ENCODE data around the gene FMN1. TPM values are rescaled to one million over a fixed set of nuclear protein-coding genes. Genes with fewer than 3 reads are reported as not detected.
"Not testable (repeated sequence)": the region's sequence is repeated elsewhere in the genome, so short reads cannot be mapped to it uniquely, and the experiment has no call there.

FMN1 gene
- total RNA-seq, 1 donor from 2014 or later, result 5.3 TPM

GRCh38 chr15:33091983-33092693, 102.4 kb downstream of the FMN1 start:
- no peak for DNase-seq

GRCh38 chr15:33089878-33090757, 104.4 kb downstream of the FMN1 start:
- DNase-seq, result peak; percentile 85

- DNase-seq, result no peak
These were observed 105.2 kb downstream of the FMN1 start for GRCh38 chr15:33089165-33089877.

GRCh38 chr15:33086500-33087121, 107.9 kb downstream of the FMN1 start:
- peak; percentile 80 for DNase-seq

- no peak for DNase-seq
These were observed 109.9 kb downstream of the FMN1 start for GRCh38 chr15:33084661-33085060.

- no peak for DNase-seq
These were observed 111.1 kb downstream of the FMN1 start for GRCh38 chr15:33083232-33084081.

- no peak for DNase-seq
These were observed 114.5 kb downstream of the FMN1 start for GRCh38 chr15:33080006-33080405.

- DNase-seq, result no peak
These were observed 115.9 kb downstream of the FMN1 start for GRCh38 chr15:33078607-33079006.

GRCh38 chr15:33076937-33077336, 117.6 kb downstream of the FMN1 start:
- DNase-seq, result no peak

- no peak for DNase-seq
These were observed 119.6 kb downstream of the FMN1 start for GRCh38 chr15:33074942-33075341.

GRCh38 chr15:33074212-33074611, 120.3 kb downstream of the FMN1 start:
- DNase-seq, result no peak

- DNase-seq, result no peak
These were observed 123.1 kb downstream of the FMN1 start for GRCh38 chr15:33071451-33071850.

GRCh38 chr15:33069903-33070302, 124.6 kb downstream of the FMN1 start:
- DNase-seq, result not testable (repeated sequence)

- DNase-seq, result no peak
These were observed 125.4 kb downstream of the FMN1 start for GRCh38 chr15:33069161-33069560.

GRCh38 chr15:33068511-33068990, 126.0 kb downstream of the FMN1 start:
- DNase-seq, result peak; percentile 80

GRCh38 chr15:33068007-33068481, 126.5 kb downstream of the FMN1 start:
- DNase-seq, result no peak

- DNase-seq, result no peak
These were observed 127.1 kb downstream of the FMN1 start for GRCh38 chr15:33067456-33067855.

GRCh38 chr15:33066584-33066983, 127.9 kb downstream of the FMN1 start:
- no peak for DNase-seq

GRCh38 chr15:33064878-33065277, 129.6 kb downstream of the FMN1 start:
- no peak for DNase-seq

- DNase-seq, result peak; percentile 65
These were observed 135.3 kb downstream of the FMN1 start for GRCh38 chr15:33059184-33059583.

GRCh38 chr15:33057845-33058244, 136.7 kb downstream of the FMN1 start:
- no peak for DNase-seq

All from tongue (tissue), 2 donors.